GM18873 (cell line): ENCODE measurements around the gene IRF9.

Experiments
- ATAC-seq: cut with Tn5 transposase; IDR thresholded peaks from one replicate; pipeline ENCODE4 v1.9.1; 2021; ENCODE audit warnings: mild to moderate bottlenecking, moderate library complexity, moderate number of reproducible peaks; ENCODE audit not compliant: unreplicated experiment, low FRiP score

IRF9 gene

DNA sequence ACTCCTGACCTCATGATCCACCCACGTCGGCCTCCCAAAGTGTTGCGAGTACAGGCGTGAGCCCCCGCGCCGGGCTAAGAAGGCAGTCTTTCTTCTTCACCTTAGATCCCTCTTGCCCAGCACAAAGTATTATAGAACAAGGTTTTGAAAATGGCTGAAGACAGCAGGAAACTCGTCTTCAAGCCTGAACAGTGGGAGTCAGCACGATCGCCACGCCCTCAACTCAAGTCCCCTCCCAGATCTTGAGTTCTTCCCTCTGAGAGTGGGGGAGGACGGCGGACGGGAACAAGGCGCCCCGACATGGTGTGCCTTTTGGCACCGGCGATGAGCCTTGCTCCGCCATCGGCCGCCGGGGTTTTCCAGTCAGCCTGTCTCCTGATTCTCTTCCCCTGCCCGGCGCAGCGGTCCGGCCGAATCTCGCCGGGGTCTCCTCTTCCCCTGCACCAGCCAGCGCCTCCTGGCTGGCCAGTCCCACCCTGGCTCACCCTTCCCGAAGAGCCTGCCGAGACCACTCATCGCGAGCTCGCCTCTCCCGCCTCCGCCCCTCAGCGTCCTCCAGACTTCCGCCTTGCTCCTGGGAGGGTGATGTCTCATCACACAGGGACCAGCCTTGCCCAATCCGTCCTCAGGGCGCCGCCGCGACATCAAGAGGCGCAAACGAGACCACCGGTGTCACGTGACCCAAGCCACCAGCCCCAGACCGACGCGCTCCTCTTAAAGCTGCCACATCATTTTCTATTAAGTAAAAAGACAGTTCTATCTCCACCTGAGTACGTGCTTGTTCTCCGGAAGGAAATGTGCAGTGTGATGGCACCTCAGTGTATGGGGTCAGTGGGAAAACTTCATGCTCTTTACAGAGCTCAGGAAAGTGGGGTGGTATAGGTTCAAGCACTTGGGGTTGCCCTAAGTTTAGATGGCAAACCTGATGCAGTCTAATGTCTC, 52.1 kb downstream of the IRF9 start, which contains the start of gene CHMP4A:
CHMP4A (minus strand) TSS at position 565 of the 942 bp plus-strand sequence; CDS start at position 516, 49 bp downstream.
- peak; percentile 73 for ATAC-seq

DNA sequence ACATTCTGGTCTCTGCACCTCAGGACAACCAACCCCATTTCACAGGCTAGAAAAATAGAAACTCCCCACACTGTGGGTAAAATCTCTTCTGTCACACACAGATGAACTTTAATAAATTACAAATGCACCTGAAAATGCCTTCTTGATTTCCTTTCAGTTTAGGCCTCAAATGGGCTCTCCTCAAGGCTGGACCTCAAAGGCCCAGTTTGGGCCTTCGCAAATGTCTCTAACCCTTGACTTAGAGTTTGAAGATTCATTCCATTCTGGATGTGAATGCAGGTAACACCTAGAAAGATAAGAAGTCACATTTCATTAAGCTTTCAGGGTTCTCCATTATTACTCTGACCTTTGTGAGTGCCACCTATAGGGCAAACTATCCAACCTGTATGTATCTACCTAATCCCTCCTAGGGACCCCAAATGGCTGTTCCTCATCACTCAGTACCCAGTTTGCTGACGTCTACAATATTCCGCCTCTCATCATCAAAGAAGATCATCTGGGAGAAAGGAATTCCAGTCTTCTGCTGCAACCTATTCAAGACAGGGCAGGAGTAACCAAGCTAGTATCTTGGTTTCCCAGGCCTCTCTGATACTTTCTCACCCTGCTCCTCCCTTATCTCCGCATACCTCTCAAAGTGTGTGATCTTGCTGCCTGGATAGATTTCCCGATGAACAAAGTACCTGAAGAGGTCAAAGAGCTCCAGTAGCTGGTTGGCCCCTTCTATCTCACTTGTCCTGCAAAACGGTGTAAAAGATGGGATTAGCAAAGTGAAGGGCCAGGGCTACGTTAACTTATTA, 53.0 kb downstream of the IRF9 start:
- ATAC-seq, result no peak

DNA sequence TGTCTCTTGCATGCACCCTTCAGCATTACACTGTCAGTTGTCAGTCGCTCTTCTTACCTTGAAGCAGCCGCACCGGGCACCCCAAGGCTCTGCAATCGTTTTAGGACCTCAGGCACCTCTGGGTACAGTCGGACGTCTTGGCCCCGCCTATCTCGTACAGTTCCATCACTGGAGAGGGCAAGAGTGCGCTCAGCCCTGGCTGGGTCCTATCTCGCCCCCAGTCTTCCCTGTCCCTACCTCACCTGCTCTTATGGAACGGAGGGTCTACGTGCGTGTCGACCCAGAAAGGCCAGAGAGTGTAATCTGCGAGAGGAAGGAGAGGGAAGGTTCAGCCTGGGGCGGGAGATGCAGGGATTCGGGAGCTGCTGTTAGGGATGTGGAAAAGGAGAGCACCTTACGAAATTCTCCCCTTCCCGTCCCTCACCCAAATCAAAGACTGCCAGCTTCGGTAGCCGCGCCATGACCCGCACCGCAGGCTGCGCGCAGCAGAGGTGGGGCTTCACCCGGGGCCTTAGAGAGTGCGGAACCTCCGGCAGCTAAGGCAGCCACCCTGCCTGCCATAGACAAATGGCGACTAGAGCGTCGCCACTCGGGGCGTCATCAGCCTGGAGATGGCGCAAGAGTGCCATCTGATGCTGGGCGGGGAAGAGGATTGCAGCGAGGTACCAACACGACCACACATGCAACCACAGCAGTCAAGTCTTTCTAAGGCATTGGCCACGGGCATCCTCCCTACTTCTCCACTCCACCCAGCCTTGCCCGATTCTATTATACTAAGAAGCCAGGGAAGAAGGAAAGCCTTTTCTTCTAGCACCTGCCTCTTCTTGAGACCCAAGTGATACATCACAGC, 54.7 kb downstream of the IRF9 start, which contains the start of gene MDP1:
MDP1 (minus strand) TSS at position 572 of the 850 bp plus-strand sequence; CDS start at position 461, 111 bp downstream.
- ATAC-seq, result peak; percentile 63
